ENCODE measurements around the gene ANO2.

- TF ChIP-seq CTCF (IDR thresholded peaks at IDR 0.05) (no peak), POLR2A (IDR thresholded peaks at IDR 0.05) (no peak), POLR2AphosphoS5 (IDR thresholded peaks at IDR 0.05) (no peak)
These were observed 208.5 kb downstream of the ANO2 start for GRCh38 chr12:5736527-5736926.

Data from transverse colon (tissue), 4 donors.